Measurements from ENCODE around the gene WDHD1. TPM values are rescaled to one million over a fixed set of nuclear protein-coding genes. Genes with fewer than 3 reads are reported as not detected.

The WDHD1 gene
- total and polyA plus RNA-seq, 2 of the 4 experiments (the other 2 are of a cell fraction), result 4.4 to 13.1 TPM

DNA sequence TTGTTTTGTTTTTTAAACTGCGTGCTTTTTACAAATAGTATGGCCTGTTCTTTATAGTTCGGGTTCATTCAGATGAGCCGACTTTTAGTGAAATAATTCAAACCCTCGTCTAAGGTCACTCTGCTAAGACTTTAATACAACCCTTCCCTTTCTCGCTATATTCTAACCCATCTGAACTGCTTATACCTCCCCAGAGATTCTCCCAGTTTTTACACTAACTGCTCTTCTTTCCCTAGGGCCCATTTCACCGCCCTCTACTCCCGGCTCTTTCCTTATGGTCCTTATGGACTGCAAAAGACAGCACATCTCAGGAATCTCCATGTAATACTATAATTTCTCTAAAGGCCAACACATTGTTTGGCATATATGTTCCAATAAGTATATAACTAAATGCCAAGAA, 26.6 kb upstream of the WDHD1 start:
- Histone ChIP-seq H4K91ac (ENCODE audit: insufficient read depth, low read depth, low read length) (no peak overlapping the region), H2BK120ac (ENCODE audit: low read depth, low read length) (no peak overlapping the region), H3K14ac (replicated peaks; ENCODE audit: low read depth, low read length) (no peak overlapping the region), H2AK5ac (ENCODE audit: low read depth, low read length) (no peak overlapping the region), H4K5ac (ENCODE audit: low read depth, low read length) (no peak overlapping the region), H3K4me2 (ENCODE audit: low read depth, low read length) (peak overlapping the region; percentile 99; the same call in 1 of the 2 replicates), H3K56ac (ENCODE audit: extremely low read depth, insufficient read depth, low read length) (no peak overlapping the region), H3K4me1 (ENCODE audit: control insufficient read depth, insufficient read depth, low read length) (no peaks in the 10 kb centered on the region), H3K27ac (ENCODE audit: insufficient read depth, low read length) (no peak overlapping the region), H3K23ac (ENCODE audit: low read depth, low read length) (no peak overlapping the region; the same call in 1 of the 2 replicates), H3K9me3 (ENCODE audit: control insufficient read depth, insufficient read depth, low read length) (no peaks in the 10 kb centered on the region), H4K20me1 (ENCODE audit: insufficient read depth, low read length) (peaks cover 62% of the 10 kb centered on the region), H3K79me1 (ENCODE audit: low read depth in 1 of 2, low read length in 2 of 2) (peaks cover 13 to 38% of the 10 kb centered on the region in 2 experiments), H2BK5ac (ENCODE audit: low read depth, low read length, poor library complexity, severe bottlenecking) (no peak overlapping the region), H3K4ac (ENCODE audit: low read depth, low read length) (no peak overlapping the region), H3K36me3 (ENCODE audit: control insufficient read depth, insufficient read depth, low read length) (peaks cover 10% of the 10 kb centered on the region), H3K9ac (ENCODE audit: low read depth, low read length) (no peak overlapping the region), H4K8ac (ENCODE audit: low read depth in 2 of 2, low read length in 2 of 2) (no peak overlapping the region), H2BK15ac (ENCODE audit: low read depth, low read length) (no peak overlapping the region), H3K9me1 (ENCODE audit: insufficient read depth, low read length) (no peaks in the 10 kb centered on the region), H3K18ac (ENCODE audit: low read depth, low read length) (no peak overlapping the region), H2AK9ac (replicated peaks; ENCODE audit: low read depth, low read length, poor library complexity) (no peak overlapping the region), H3K27me3 (ENCODE audit: control insufficient read depth, insufficient read depth, low read length) (no peaks in the 10 kb centered on the region), H2BK20ac (ENCODE audit: low read depth, low read length) (no peak overlapping the region), H3K4me3 (ENCODE audit: insufficient read depth, low read depth, low read length) (no peak overlapping the region), H2AFZ (replicated peaks; ENCODE audit: low read length, poor library complexity) (no peak overlapping the region)
- DNase-seq, result no peak
- in situ Hi-C loops (cut with MboI; ENCODE audit: low sequenced_read_pairs) (no loop called here), dilution Hi-C loops (cut with HindIII; ENCODE audit: low sequenced_read_pairs, unreplicated experiment) (no loop called here), intact Hi-C loops (cut with micrococcal nuclease) (no loop called here)
- no peak for TF ChIP-seq POLR2A (IDR thresholded peaks at IDR 0.05; ENCODE audit: low read depth, low read length)
- TF ChIP-seq RCOR1 (IDR thresholded peaks at IDR 0.05; ENCODE audit: insufficient replicate concordance, low read length), result no peak
- TF ChIP-seq BHLHE40 (IDR thresholded peaks at IDR 0.05; ENCODE audit: low read depth, low read length), result no peak
- no peak for TF ChIP-seq MXI1 (IDR thresholded peaks at IDR 0.05; ENCODE audit: borderline replicate concordance, low read depth, low read length)
- TF ChIP-seq USF2 (IDR thresholded peaks at IDR 0.05; ENCODE audit: low read depth, low read length), result no peak
- TF ChIP-seq, protein P1, sequence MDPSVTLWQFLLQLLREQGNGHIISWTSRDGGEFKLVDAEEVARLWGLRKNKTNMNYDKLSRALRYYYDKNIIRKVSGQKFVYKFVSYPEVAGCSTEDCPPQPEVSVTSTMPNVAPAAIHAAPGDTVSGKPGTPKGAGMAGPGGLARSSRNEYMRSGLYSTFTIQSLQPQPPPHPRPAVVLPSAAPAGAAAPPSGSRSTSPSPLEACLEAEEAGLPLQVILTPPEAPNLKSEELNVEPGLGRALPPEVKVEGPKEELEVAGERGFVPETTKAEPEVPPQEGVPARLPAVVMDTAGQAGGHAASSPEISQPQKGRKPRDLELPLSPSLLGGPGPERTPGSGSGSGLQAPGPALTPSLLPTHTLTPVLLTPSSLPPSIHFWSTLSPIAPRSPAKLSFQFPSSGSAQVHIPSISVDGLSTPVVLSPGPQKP (IDR thresholded peaks at IDR 0.05; ENCODE audit: borderline replicate concordance, low read depth, low read length), result no peak
- no peak for ATAC-seq (ENCODE audit: low read depth)
- ChIA-PET POLR2A (ENCODE audit: unreplicated experiment) (no interaction called here), CTCF (no interaction called here)
- 93% methylated on average over 2 of the region's 7 CpGs; no CpG with 5 or more reads in 1 of the 2 experiments for WGBS, 2 experiments (ENCODE audit: extremely low coverage in 2 of 2, insufficient read length in 1 of 2)
- TSS peak; percentile 32 for BruUV-seq (replicated peaks)

All from IMR-90 (cell line).